A549 (cell line): ENCODE data around the gene SYNC. TPM values are rescaled to one million over a fixed set of nuclear protein-coding genes. Genes with fewer than 3 reads are reported as not detected.
"Not testable (repeated sequence)": the region's sequence is repeated elsewhere in the genome, so short reads cannot be mapped to it uniquely, and the experiment has no call there.

Experiments
- ATAC-seq, 2 experiments: fragments of 200-7000 bp in 1 of 2; fragments of >200 bp in 1 of 2; cut with Nextera tagmentation in 1 of 2; cut with Tn5 transposase in 1 of 2; 3 replicates each; pipeline versions ENCODE4 v1.8.0 to v1.9.1; 2018 to 2020; ENCODE audit warnings: mild to moderate bottlenecking in 1 of 2, moderate library complexity in 1 of 2
- CTCF ChIA-PET: fragments of 300-600 bp; sonication (Branson Sonifier 250); formaldehyde crosslinking; extraction: SDS; loops from one replicate; lab custom pipeline; 2021; ENCODE audit warnings: antibody characterized with exemption, inconsistent platforms; lab: Yijun Ruan, JAX
- POLR2A ChIA-PET: fragments of 350-600 bp; formaldehyde crosslinking; extraction: SDS; loops from one replicate; lab custom pipeline; 2021; ENCODE audit warnings: antibody characterized with exemption, inconsistent platforms; lab: Yijun Ruan, JAX
- DNase-seq, 2 experiments: peaks; one replicate each; pipeline versions ENCODE4 v3.0.0 to v3.0.0-alpha.2; 2011 to 2016; ENCODE audit warnings: low read depth in 1 of 2, low spot score in 1 of 2
- FAIRE-seq: peaks from 2 replicates; lab custom pipeline; 2011; peaks lifted over from hg19 to GRCh38; lab: Jason Lieb, UNC
- H3K27ac ChIP-seq, 2 experiments: fragments of >200 bp; sonication (Bioruptor Twin); formaldehyde crosslinking; 3 replicates each; pipeline ENCODE4 v1.5.1; 2016 to 2017
- H3K4me1 ChIP-seq: fragments of >200 bp; sonication (Bioruptor Twin); formaldehyde crosslinking; 3 replicates; pipeline ENCODE4 v1.6.1; 2016
- H3K4me2 ChIP-seq: fragments of >200 bp; sonication (Bioruptor Twin); formaldehyde crosslinking; 3 replicates; pipeline ENCODE4 v1.6.1; 2016
- H3K4me3 ChIP-seq: fragments of >200 bp; sonication (Bioruptor Twin); formaldehyde crosslinking; 3 replicates; pipeline ENCODE4 v1.5.1; 2016
- H3K9me3 ChIP-seq: fragments of >200 bp; sonication (Bioruptor Twin); formaldehyde crosslinking; 3 replicates; pipeline ENCODE4 v1.6.1; 2016
- BHLHE40 ChIP-seq: IDR thresholded peaks from 2 replicates; pipeline ENCODE4 v1.6.1; 2012; ENCODE audit warnings: low read depth, low read length, inconsistent platforms
- CHD2 ChIP-seq: fragments of 150-350 bp; IDR thresholded peaks from 2 replicates; pipeline ENCODE4 v1.6.1; 2014; ENCODE audit warnings: low read length; ENCODE audit not compliant: partially characterized antibody
- E2F6 ChIP-seq: IDR thresholded peaks from 2 replicates; pipeline ENCODE4 v1.6.1; 2012; ENCODE audit warnings: low read depth, borderline replicate concordance
- ESRRA ChIP-seq: fragments of 150-350 bp; IDR thresholded peaks from 2 replicates; pipeline ENCODE4 v1.6.1; 2014; ENCODE audit warnings: mild to moderate bottlenecking, low read length, borderline replicate concordance
- FOXS1 ChIP-seq: fragments of 250-450 bp; sonication (Bioruptor Pico); IDR thresholded peaks from 2 replicates; pipeline ENCODE4 v1.5.0; 2020; ENCODE audit warnings: mild to moderate bottlenecking, moderate library complexity
- GATA3 ChIP-seq: IDR thresholded peaks from 2 replicates; pipeline ENCODE4 v1.6.1; 2012; ENCODE audit warnings: borderline replicate concordance
- HEYL ChIP-seq: fragments of 250-450 bp; sonication (Bioruptor Pico); IDR thresholded peaks from 2 replicates; pipeline ENCODE4 v1.8.0; 2021; ENCODE audit warnings: mild to moderate bottlenecking, moderate library complexity
- HOXB13 ChIP-seq: fragments of 250-450 bp; sonication (Bioruptor Pico); IDR thresholded peaks from 2 replicates; pipeline ENCODE4 v1.5.0; 2020; ENCODE audit warnings: low read depth, mild to moderate bottlenecking, moderate library complexity
- KDM1A ChIP-seq: fragments of 200-600 bp; sonication (generic); IDR thresholded peaks from 2 replicates; pipeline ENCODE4 v1.6.1; 2016; ENCODE audit warnings: low read depth, mild to moderate bottlenecking
- MAFK ChIP-seq: fragments of 450-650 bp; IDR thresholded peaks from 2 replicates; pipeline ENCODE4 v1.6.1; 2014; ENCODE audit not compliant: partially characterized antibody
- MYC ChIP-seq: IDR thresholded peaks from 2 replicates; pipeline ENCODE4 v1.6.1; 2012; ENCODE audit warnings: mild to moderate bottlenecking, inconsistent platforms, low read length, improper control_type of control experiment, borderline replicate concordance
- NR3C1 ChIP-seq: fragments of >200 bp; sonication (Bioruptor Twin); formaldehyde crosslinking; IDR thresholded peaks from 3 replicates; pipeline ENCODE4 v1.6.1; 2017
- PBX3 ChIP-seq: IDR thresholded peaks from 2 replicates; pipeline ENCODE4 v1.6.1; 2012
- POLR2A ChIP-seq: IDR thresholded peaks from 2 replicates; pipeline ENCODE4 v1.6.1; 2012; ENCODE audit warnings: mild to moderate bottlenecking, low read length
- POLR2AphosphoS2 ChIP-seq: conservative IDR thresholded peaks from 2 replicates; pipeline ENCODE4 v1.6.1; 2012; ENCODE audit warnings: low read length, improper control_type of control experiment, inconsistent platforms
- RCOR1 ChIP-seq: fragments of 150-350 bp; IDR thresholded peaks from 2 replicates; pipeline ENCODE4 v1.6.1; 2014; ENCODE audit warnings: antibody characterized with exemption, low read length, low read depth
- SMC3 ChIP-seq: fragments of >200 bp; sonication (Bioruptor Twin); formaldehyde crosslinking; IDR thresholded peaks from 3 replicates; pipeline ENCODE4 v1.6.1; 2018; ENCODE audit warnings: inconsistent platforms
- SREBF2 ChIP-seq: fragments of 450-650 bp; IDR thresholded peaks from 2 replicates; pipeline ENCODE4 v1.6.1; 2014; ENCODE audit warnings: mild to moderate bottlenecking, moderate library complexity
- TP53 ChIP-seq: fragments of 250-450 bp; sonication (Bioruptor Pico); IDR thresholded peaks from 2 replicates; pipeline ENCODE4 v1.5.0; 2021; ENCODE audit warnings: mild to moderate bottlenecking, moderate library complexity
- ZFP36 ChIP-seq: fragments of 450-650 bp; IDR thresholded peaks from 2 replicates; pipeline ENCODE4 v1.6.1; 2014; ENCODE audit warnings: borderline replicate concordance; ENCODE audit not compliant: partially characterized antibody
- WGBS: methylation state at CpG from one replicate; pipeline ENCODE4 v1.1.6; 2017; ENCODE audit errors: missing lambda C conversion rate; 5-methylcytosine and 5-hydroxymethylcytosine counted together
- polyA plus RNA-seq, 4 experiments: library from polyadenylated mRNA; depleted of rRNA in 3 of 4; stranded (reverse); fragments of >200 nt; fragmentation: RNase III in 1 of 4; extraction: RNeasy Plus Mini Kit Qiagen cat#74134 plus additional on column Dnase treatment in 1 of 4; gene quantifications; 2 replicates in 3 of 4; 3 replicates in 1 of 4; pipeline ENCODE4 v1.2.3, GENCODE V29; 2011 to 2017
- TF ChIP-seq, protein P1 (sequence below): fragments of 450-650 bp; IDR thresholded peaks from 2 replicates; pipeline ENCODE4 v1.6.1; 2014; ENCODE audit warnings: antibody characterized with exemption
- TF ChIP-seq, protein P2 (sequence below): fragments of >200 bp; sonication (Bioruptor Twin); formaldehyde crosslinking; IDR thresholded peaks from 3 replicates; pipeline ENCODE4 v1.5.1; 2016

The SYNC gene
- polyA plus RNA-seq, 2 of the 4 experiments (the other 2 are of a cell fraction), result 7.7 to 12.0 TPM

DNA sequence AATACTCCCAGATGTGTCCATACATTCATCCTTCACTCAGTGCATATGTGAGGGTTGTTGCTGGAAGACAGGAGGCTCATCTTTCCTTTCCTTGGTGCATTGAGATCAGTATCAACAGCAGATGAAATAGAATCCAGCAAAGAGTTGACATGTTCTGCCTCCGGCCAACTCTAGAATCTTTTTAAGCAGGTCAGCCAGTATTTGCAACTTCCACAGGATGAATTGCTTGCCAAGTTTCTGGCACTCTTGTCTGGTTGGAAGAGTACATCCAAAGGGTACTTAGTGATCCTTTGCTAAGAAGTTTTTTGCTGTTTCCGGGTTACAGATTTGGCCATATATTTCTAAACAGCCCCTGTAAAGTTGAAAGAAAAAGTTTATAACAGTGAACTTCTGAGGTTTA, 21.1 kb downstream of the SYNC start:
- H3K27ac ChIP-seq, result no peak overlapping the region
- ATAC-seq (no peak), FAIRE-seq (no peak), DNase-seq (no peak)
- ChIA-PET POLR2A (no interaction called here), CTCF (no interaction called here)
- no peak for TF ChIP-seq BHLHE40
- no peak for TF ChIP-seq POLR2A
- TF ChIP-seq, protein P1, sequence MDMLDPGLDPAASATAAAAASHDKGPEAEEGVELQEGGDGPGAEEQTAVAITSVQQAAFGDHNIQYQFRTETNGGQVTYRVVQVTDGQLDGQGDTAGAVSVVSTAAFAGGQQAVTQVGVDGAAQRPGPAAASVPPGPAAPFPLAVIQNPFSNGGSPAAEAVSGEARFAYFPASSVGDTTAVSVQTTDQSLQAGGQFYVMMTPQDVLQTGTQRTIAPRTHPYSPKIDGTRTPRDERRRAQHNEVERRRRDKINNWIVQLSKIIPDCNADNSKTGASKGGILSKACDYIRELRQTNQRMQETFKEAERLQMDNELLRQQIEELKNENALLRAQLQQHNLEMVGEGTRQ, result no peak
- TF ChIP-seq, protein P2, sequence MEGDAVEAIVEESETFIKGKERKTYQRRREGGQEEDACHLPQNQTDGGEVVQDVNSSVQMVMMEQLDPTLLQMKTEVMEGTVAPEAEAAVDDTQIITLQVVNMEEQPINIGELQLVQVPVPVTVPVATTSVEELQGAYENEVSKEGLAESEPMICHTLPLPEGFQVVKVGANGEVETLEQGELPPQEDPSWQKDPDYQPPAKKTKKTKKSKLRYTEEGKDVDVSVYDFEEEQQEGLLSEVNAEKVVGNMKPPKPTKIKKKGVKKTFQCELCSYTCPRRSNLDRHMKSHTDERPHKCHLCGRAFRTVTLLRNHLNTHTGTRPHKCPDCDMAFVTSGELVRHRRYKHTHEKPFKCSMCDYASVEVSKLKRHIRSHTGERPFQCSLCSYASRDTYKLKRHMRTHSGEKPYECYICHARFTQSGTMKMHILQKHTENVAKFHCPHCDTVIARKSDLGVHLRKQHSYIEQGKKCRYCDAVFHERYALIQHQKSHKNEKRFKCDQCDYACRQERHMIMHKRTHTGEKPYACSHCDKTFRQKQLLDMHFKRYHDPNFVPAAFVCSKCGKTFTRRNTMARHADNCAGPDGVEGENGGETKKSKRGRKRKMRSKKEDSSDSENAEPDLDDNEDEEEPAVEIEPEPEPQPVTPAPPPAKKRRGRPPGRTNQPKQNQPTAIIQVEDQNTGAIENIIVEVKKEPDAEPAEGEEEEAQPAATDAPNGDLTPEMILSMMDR, result no peak
- TF ChIP-seq MYC, result no peak
- TF ChIP-seq MAFK, result no peak
- no peak for TF ChIP-seq HOXB13 (CRISPR knock-in tag)
- TF ChIP-seq FOXS1 (CRISPR knock-in tag), result no peak
- TF ChIP-seq CHD2, result no peak
- no peak for TF ChIP-seq POLR2AphosphoS2
- TF ChIP-seq ESRRA, result no peak
- TF ChIP-seq GATA3, result no peak
- H3K4me2 ChIP-seq, result no peak overlapping the region
- 76% methylated on average over 2 of the region's 2 CpGs for WGBS
- H3K9me3 ChIP-seq, result no peaks in the 10 kb centered on the region
- no peaks in the 10 kb centered on the region for H3K4me1 ChIP-seq
- H3K4me3 ChIP-seq, result no peak overlapping the region

GRCh38 chr1:32680642-32681041, 21.9 kb downstream of the SYNC start:
- Histone ChIP-seq H3K4me3 (no peak overlapping the region), H3K27ac (no peak overlapping the region), H3K9me3 (no peaks in the 10 kb centered on the region), H3K4me2 (no peak overlapping the region), H3K4me1 (no peaks in the 10 kb centered on the region)
- no peak for FAIRE-seq
- POLR2A ChIA-PET, result no interaction called here
- no peak for ATAC-seq
- TF ChIP-seq TP53 (CRISPR knock-in tag) (no peak), SMC3 (no peak), GATA3 (no peak), MAFK (no peak), KDM1A (no peak), ESRRA (no peak), SREBF2 (no peak), POLR2AphosphoS2 (no peak), NR3C1 (no peak), HEYL (CRISPR knock-in tag) (no peak), PBX3 (no peak), RCOR1 (no peak), ZFP36 (no peak), E2F6 (no peak)
- CTCF ChIA-PET, result no interaction called here
- WGBS, result 86% methylated on average over 1 of the region's 1 CpG
- no peak for DNase-seq

DNA sequence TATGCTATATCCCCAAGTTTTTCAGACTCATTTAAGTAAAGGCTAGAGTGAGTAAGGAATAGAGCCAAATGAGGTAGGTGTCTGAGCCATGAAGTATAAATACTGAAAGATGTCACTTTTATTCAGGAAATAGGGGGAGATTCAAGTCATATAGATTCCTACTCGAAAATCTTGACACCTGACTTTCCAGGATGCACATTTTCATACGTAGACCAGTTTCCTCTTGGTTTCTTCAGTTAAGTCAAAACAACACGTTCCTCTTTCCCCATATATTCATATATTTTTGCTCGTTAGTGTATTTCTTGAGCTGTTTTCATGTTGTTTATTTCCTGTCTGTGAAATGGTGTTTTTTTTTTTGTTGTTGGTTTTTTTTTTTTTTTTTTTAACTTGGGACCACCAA, 22.6 kb downstream of the SYNC start:
- FAIRE-seq, H3K4me3 ChIP-seq, CTCF ChIA-PET, H3K4me1 ChIP-seq, H3K9me3 ChIP-seq, DNase-seq, H3K4me2 ChIP-seq, ATAC-seq, POLR2A ChIA-PET, H3K27ac ChIP-seq: not testable (repeated sequence)
- WGBS, result 89% methylated on average over 4 of the region's 4 CpGs
